ENCODE measurements around the gene SNRNP48.

The SNRNP48 gene

DNA sequence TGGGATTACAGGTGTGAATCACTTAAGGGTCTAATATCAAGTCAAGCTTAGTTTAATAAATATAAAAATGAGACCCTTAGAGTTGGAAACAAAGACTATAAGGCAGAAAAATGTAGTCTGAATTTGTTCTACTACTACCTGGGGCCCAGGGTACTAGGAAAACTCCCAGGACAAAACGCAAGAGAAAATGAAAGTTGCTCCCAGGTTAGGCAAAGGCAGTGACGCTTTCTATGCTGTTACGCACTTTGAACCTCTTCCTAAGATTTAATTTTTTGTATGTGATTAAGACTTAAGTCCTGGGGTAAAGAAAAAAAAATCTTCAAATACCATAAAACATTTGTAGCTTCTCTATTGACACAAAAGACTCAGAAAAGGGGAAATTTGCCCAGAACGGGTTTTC, 31.2 kb upstream of the SNRNP48 start:
- no peak for DNase-seq (ENCODE audit: low read depth in 3 of 3, low spot score in 1 of 3)

DNA sequence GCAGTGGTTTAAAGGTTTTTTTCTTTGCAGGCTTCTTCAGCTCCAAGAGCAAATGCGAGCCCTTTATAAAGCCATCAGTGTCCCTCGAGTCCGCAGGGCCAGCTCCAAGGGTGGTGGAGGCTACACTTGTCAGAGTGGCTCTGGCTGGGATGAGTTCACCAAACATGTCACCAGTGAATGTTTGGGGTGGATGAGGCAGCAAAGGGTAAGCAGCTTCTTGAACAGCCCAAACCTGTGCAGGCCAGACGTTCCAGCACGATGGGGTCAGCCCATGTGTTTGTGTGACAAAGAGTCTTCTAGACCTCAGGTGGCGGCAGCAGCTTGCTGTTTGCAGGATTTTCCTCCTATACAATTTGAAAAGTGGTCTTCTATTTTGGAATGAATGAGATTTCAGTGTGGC, 30.8 kb upstream of the SNRNP48 start:
- no peak for DNase-seq (ENCODE audit: low read depth in 3 of 3, low spot score in 1 of 3)

GRCh38 chr6:7559651-7560385, 30.2 kb upstream of the SNRNP48 start:
- DNase-seq (ENCODE audit: low read depth in 3 of 3, low spot score in 1 of 3) = no peak

GRCh38 chr6:7561153-7561964, 28.6 kb upstream of the SNRNP48 start:
- DNase-seq (ENCODE audit: low read depth in 3 of 3, low spot score in 1 of 3) = no peak

DNA sequence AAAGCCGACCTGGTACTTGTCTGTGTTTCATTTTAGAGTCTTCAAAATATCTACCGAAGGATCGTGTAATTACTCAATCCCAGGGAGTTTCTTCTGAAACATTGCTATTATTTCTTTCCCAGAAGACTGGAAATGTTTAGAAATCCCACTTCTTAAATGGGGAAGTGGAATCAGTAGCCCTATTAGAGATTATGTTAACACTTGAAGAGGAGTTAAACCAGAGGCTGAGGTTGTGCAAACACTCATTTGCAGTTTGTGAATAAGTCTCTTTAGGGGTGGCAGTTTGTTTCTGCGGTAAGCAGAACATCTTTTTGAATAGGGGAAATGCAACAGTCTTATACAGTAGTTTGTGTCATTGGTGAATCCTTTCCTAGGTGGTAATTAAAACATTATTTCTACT, 27.2 kb upstream of the SNRNP48 start:
- no peak for DNase-seq (ENCODE audit: low read depth in 3 of 3, low spot score in 1 of 3)

DNA sequence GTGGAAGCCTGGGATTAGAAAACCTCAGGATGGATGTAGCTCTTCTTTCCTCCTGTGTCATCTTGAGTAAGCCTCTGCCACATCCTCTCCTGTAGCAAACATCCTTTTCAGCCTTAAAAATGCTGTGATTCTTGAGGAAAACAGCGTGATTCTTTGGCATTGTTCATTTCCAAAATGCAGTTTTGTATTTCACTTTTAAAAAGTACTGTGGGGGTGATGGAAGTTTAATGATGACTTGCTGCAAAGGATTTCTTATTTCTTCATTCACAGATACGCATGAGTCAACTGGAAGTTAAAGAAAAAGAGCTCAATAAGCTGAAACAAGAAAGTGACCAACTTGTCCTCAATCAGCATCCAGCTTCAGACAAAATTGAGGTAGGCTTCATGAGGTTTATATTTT, 23.9 kb upstream of the SNRNP48 start:
- DNase-seq (ENCODE audit: low read depth in 3 of 3, low spot score in 1 of 3) = no peak

GRCh38 chr6:7566617-7567173, 23.3 kb upstream of the SNRNP48 start:
- DNase-seq (ENCODE audit: low read depth in 3 of 3, low spot score in 1 of 3) = no peak

DNA sequence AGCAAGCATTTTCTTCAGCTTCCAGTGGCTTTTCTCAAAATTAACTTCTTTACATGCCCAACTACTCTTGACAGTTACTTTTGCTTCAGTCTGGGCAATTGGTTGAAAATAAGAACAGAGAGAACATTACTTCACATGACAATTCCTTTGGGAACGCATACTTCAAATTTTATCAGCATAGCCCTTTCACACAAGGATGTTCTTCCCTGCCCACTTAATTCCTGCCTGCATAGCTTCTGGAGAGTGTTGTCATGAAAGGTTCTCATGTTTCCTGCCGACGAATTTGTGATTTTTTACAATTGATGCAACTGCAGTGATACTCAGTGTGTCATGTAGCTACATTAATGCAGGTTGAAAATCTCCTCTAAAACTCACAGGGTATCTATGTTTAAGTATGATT, 22.0 kb upstream of the SNRNP48 start:
- no peak for DNase-seq (ENCODE audit: low read depth in 3 of 3, low spot score in 1 of 3)

DNA sequence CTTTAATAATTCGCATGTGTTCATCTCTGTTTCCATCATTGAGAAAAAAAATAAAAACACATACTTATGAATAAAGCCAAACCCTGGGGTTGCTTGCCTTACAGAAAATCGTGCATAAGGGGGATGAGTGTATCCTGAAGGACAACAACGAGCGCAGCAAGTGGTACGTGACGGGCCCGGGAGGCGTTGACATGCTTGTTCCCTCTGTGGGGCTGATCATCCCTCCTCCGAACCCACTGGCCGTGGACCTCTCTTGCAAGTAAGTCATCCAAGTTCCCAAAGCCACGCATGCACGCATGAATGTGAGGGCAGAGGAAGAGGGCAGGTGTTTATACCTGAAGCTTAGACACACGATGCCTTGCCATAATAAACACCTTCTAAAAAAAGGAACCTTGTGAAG, 20.9 kb upstream of the SNRNP48 start:
- DNase-seq (ENCODE audit: low read depth in 3 of 3, low spot score in 1 of 3) = no peak

GRCh38 chr6:7572213-7572943, 17.6 kb upstream of the SNRNP48 start:
- no peak for DNase-seq (ENCODE audit: low read depth in 3 of 3, low spot score in 1 of 3)

DNA sequence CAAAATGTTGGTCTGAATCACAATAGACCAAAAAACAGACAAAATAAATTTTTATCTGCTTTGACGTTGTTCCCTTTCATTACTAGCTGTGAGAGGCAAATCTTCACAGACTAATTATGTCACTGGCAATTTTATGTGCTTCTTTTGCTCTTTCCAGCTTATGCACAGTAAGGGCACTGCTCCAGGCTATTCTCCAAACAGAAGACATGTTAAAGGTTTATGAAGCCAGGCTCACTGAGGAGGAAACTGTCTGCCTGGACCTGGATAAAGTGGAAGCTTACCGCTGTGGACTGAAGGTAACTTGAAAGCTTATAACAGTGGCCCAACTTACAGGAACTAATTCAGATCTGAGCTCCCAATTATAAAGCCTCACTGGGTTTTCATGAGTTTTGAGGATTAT, 15.5 kb upstream of the SNRNP48 start:
- DNase-seq (ENCODE audit: low read depth in 3 of 3, low spot score in 1 of 3) = no peak

GRCh38 chr6:7578516-7578915, 11.5 kb upstream of the SNRNP48 start:
- DNase-seq (ENCODE audit: low read depth in 3 of 3, low spot score in 1 of 3) = no peak

DNA sequence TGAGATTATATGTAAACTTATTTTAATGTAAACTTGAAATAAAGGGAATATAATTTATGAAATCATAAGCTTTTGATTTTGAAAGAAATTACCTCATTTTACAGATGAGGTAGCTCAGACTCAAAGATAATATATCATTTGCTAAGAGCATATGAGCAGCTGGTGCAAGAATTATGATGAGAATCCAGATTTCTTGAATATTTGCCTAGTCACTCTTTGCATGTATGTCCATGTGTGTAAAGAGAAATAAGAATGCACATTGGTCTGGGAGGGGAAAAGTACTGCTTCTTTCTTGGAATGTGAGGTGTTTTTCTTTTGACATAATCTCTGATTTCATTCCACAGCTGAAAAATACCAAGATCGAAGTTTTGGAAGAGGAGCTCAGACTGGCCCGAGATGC, 11.1 kb upstream of the SNRNP48 start:
- no peak for DNase-seq (ENCODE audit: low read depth in 3 of 3, low spot score in 1 of 3)

GRCh38 chr6:7579851-7580250, 10.1 kb upstream of the SNRNP48 start:
- DNase-seq (ENCODE audit: low read depth in 3 of 3, low spot score in 1 of 3) = no peak

DNA sequence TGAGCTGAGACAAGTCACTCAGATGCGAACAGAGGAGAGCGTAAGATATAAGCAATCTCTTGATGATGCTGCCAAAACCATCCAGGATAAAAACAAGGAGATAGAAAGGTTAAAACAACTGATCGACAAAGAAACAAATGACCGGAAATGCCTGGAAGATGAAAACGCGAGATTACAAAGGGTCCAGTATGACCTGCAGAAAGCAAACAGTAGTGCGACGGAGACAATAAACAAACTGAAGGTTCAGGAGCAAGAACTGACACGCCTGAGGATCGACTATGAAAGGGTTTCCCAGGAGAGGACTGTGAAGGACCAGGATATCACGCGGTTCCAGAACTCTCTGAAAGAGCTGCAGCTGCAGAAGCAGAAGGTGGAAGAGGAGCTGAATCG, 9.5 kb upstream of the SNRNP48 start:
- no peak for DNase-seq (ENCODE audit: low read depth in 3 of 3, low spot score in 1 of 3)

GRCh38 chr6:7580927-7581618, 8.9 kb upstream of the SNRNP48 start:
- no peak for DNase-seq (ENCODE audit: low read depth in 3 of 3, low spot score in 1 of 3)

- DNase-seq (ENCODE audit: low read depth in 3 of 3, low spot score in 1 of 3) = no peak
Measured at GRCh38 chr6:7585287-7585930, 4.6 kb upstream of the SNRNP48 start.

- DNase-seq (ENCODE audit: low read depth in 3 of 3, low spot score in 1 of 3) = no peak
Measured at GRCh38 chr6:7587631-7588100, 2.3 kb upstream of the SNRNP48 start.

- DNase-seq (ENCODE audit: low read depth in 3 of 3, low spot score in 1 of 3) = no peak
Measured at GRCh38 chr6:7588506-7588905, 1.5 kb upstream of the SNRNP48 start.

GRCh38 chr6:7589221-7589620, 777 bp upstream of the SNRNP48 start:
- no peak for DNase-seq (ENCODE audit: low read depth in 3 of 3, low spot score in 1 of 3)

- no peak for DNase-seq (ENCODE audit: low read depth in 3 of 3, low spot score in 1 of 3)
Measured at GRCh38 chr6:7590918-7591302, 912 bp downstream of the SNRNP48 start.
